Tibial nerve (tissue), 4 donors: Measurements from ENCODE around the gene THEMIS2. TPM values are rescaled to one million over a fixed set of nuclear protein-coding genes. Genes with fewer than 3 reads are reported as not detected.

ENCODE experiments used
- DNase-seq, 2 donors: peaks; one replicate each; pipeline ENCODE4 v3.0.0-alpha.2; 2019; ENCODE audit warnings: low spot score in 2 of 2
- H3K27ac ChIP-seq, 4 donors: fragments of 200-600 bp; sonication (generic) in 3 of 4; one replicate each; pipeline ENCODE4 v1.5.1; 2017 to 2019; ENCODE audit warnings: mild to moderate bottlenecking in 1 of 4
- H3K27me3 ChIP-seq, 2 donors: fragments of 200-600 bp; sonication (generic) in 1 of 2; one replicate each; pipeline versions ENCODE4 v1.5.1 to v1.6.0; 2017 to 2019
- H3K36me3 ChIP-seq, 3 donors: fragments of 200-600 bp; sonication (generic); one replicate each; pipeline ENCODE4 v1.5.1; 2018 to 2019
- H3K4me1 ChIP-seq, 4 donors: fragments of 200-600 bp; sonication (generic) in 3 of 4; one replicate each; pipeline ENCODE4 v1.5.1; 2017 to 2019
- H3K4me3 ChIP-seq, 4 donors: fragments of 200-600 bp; sonication (generic) in 3 of 4; one replicate each; pipeline ENCODE4 v1.5.1; 2017 to 2019; ENCODE audit warnings: mild to moderate bottlenecking in 1 of 4, moderate library complexity in 1 of 4
- H3K9me3 ChIP-seq, 4 donors: fragments of 200-600 bp; sonication (generic) in 3 of 4; one replicate each; pipeline ENCODE4 v1.5.1; 2017 to 2019
- EP300 ChIP-seq, 2 donors: sonication (generic); formaldehyde crosslinking; IDR thresholded peaks; one replicate each; pipeline ENCODE4 v1.6.1; 2017; ENCODE audit warnings: antibody characterized with exemption in 2 of 2, mild to moderate bottlenecking in 1 of 2
- POLR2A ChIP-seq, 2 donors: fragments of 450-650 bp; IDR thresholded peaks; one replicate each; pipeline ENCODE4 v1.6.1; 2017; ENCODE audit warnings: antibody characterized with exemption in 2 of 2, mild to moderate bottlenecking in 2 of 2, moderate library complexity in 2 of 2
- WGBS, 2 donors: methylation state at CpG; one replicate each; pipeline ENCODE4 v1.1.5; 2018; 5-methylcytosine and 5-hydroxymethylcytosine counted together
- total RNA-seq, 4 donors: library from RNA; depleted of rRNA; stranded (reverse); fragments of >200 nt; gene quantifications; one replicate each; pipeline ENCODE4 v1.1.0, GENCODE V29; 2016
- TF ChIP-seq, protein P1 (sequence below), 5 experiments: fragments of 200-600 bp in 3 of 5; fragments of 450-650 bp in 2 of 5; sonication (generic) in 3 of 5; IDR thresholded peaks; one replicate each; pipeline ENCODE4 v1.5.1; 2016 to 2019; ENCODE audit warnings: antibody characterized with exemption in 5 of 5, mild to moderate bottlenecking in 3 of 5, moderate library complexity in 2 of 5

THEMIS2 gene
- total RNA-seq, 4 donors from 2014 or later, result 13.2 to 50.7 (median 23.7) TPM

DNA sequence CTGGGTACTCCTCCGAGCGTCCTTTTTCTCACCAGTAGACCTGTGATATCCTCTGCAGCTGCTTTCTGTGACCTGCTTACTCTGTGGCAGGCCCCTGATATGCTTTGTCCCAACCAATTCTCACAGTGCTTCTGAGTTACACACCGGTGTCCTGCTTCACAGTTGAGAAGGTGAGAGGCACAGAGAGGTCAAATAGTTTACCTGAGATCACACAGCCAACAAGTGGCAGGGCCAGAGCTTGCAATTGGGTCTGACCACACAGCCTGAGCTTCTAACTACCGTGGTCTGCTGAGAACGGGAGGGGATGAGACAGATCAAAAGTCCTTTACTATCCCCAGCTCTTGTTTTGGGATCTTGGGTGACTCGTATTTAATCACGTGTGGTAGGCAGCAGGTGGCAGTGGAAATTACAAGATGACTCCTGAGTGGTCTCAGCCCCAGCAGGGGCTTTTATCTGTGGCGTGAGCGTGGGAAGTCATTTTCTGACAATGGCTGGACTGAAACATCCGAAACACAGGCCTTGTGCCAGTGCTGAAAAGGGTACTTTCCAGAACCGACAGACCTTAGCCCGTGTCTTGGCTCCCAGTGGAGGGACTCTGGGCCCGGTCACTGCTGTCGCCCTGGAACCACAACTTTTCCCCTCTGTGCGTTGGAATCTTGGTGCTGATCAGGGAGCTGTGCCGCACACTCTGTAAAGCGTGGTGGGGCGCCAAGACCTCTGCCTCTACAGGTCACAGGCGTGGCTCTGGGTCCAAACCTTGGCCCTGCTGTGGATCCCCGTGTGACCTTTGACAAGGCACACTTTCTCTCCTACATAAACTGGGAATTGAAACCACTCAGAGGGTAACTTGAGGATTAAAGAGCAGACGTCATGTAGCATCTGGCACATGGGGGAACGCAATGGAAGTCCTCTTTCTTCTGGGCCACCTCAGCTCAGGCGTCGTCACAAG, 11.9 kb downstream of the THEMIS2 start:
- TF ChIP-seq EP300 (IDR thresholded peaks at IDR 0.05) (no peak), POLR2A (IDR thresholded peaks at IDR 0.05) (no peak)
- TF ChIP-seq, protein P1, sequence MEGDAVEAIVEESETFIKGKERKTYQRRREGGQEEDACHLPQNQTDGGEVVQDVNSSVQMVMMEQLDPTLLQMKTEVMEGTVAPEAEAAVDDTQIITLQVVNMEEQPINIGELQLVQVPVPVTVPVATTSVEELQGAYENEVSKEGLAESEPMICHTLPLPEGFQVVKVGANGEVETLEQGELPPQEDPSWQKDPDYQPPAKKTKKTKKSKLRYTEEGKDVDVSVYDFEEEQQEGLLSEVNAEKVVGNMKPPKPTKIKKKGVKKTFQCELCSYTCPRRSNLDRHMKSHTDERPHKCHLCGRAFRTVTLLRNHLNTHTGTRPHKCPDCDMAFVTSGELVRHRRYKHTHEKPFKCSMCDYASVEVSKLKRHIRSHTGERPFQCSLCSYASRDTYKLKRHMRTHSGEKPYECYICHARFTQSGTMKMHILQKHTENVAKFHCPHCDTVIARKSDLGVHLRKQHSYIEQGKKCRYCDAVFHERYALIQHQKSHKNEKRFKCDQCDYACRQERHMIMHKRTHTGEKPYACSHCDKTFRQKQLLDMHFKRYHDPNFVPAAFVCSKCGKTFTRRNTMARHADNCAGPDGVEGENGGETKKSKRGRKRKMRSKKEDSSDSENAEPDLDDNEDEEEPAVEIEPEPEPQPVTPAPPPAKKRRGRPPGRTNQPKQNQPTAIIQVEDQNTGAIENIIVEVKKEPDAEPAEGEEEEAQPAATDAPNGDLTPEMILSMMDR (IDR thresholded peaks at IDR 0.05), result no peak
- Histone ChIP-seq H3K27me3 (no peaks in the 10 kb centered on the region), H3K36me3 (peaks cover 0 to 57% (median 0%) of the 10 kb centered on the region in 3 donors), H3K9me3 (no peaks in the 10 kb centered on the region), H3K4me1 (peaks cover 0 to 19% (median 0%) of the 10 kb centered on the region in 4 donors), H3K27ac (peak overlapping the region in 3 of 4 donors; percentile 63 to 82 (median 65)), H3K4me3 (no peak overlapping the region)
- no peak for DNase-seq
- 79 to 80% methylated on average over 24 of the region's 24 CpGs for WGBS, 2 donors

DNA sequence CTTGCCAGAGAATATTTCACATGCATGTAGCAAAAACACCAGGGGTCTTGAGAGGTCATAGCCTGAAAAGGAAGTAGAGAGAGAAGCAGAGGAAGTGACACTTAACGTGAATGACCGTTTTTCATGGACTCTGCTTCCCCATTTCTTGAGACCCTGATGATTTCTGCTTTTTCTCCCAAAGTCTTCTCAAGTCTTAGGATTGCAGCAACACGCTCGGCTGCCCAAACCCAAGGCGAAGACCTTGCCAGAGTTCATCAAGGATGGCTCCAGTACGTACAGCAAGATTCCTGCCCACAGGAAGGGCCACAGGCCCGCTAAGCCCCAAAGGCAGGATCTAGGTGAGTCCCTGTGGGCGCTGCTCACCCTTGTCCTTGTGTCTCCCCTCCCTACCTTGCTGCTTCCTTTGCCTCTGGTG, 12.8 kb downstream of the THEMIS2 start:
- no peak for DNase-seq
- peak in 1 of 2 donors; percentile 57 for TF ChIP-seq EP300 (IDR thresholded peaks at IDR 0.05)
- no peak for TF ChIP-seq POLR2A (IDR thresholded peaks at IDR 0.05)
- no peaks in the 10 kb centered on the region for H3K27me3 ChIP-seq
- no peak overlapping the region for H3K4me3 ChIP-seq
- H3K4me1 ChIP-seq, result peaks cover 0 to 19% (median 0%) of the 10 kb centered on the region in 4 donors
- H3K9me3 ChIP-seq, result no peaks in the 10 kb centered on the region
- peak overlapping the region in 3 of 4 donors; percentile 56 to 82 (median 63) for H3K27ac ChIP-seq
- 73 to 75% methylated on average over 8 of the region's 8 CpGs for WGBS, 2 donors
- H3K36me3 ChIP-seq, result peaks cover 0 to 65% (median 0%) of the 10 kb centered on the region in 3 donors

DNA sequence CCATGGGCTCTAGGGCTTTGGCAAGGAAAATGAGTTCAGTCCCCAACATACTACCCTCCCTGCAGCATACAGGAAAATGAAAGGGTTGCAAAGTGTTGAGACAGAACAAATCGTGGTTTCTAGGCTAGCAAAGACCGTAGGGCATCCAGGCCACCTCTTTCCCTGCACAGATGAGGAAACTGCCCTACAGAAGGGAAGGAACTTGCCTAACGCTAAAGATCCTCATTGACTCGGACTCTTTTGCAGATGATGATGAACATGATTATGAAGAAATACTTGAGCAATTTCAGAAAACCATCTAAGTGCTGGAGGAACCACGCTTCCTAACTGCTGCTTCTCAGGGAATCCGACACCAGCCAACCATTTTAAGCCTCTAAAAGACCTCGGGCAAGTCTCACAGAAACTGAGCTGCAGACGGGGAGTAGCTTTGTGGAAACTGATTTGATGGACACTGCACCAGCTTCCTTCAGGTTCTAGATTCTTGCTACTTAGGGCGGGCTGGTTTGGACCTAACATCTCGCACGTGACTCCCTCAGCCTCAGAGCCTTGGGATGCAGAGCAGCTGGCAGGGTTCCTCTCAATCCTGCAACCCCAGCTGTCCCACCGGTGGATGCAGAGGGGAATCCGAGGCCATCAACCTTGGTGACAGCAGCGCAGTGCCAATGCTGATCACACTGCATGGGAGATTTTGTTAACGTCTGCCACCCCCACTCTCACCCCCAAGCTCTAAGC, 13.4 kb downstream of the THEMIS2 start:
- Histone ChIP-seq H3K4me1 (peaks cover 0 to 20% (median 0%) of the 10 kb centered on the region in 4 donors), H3K36me3 (peaks cover 0 to 72% (median 0%) of the 10 kb centered on the region in 3 donors), H3K9me3 (no peaks in the 10 kb centered on the region), H3K27me3 (no peaks in the 10 kb centered on the region), H3K4me3 (no peak overlapping the region), H3K27ac (peak overlapping the region in 3 of 4 donors; percentile 60 to 82 (median 63))
- DNase-seq, result no peak
- WGBS, 2 donors, result 77 to 81% methylated on average over 15 of the region's 15 CpGs
- TF ChIP-seq POLR2A (IDR thresholded peaks at IDR 0.05), result peak in 1 of 2 donors; percentile 12
- TF ChIP-seq, protein P1 (IDR thresholded peaks at IDR 0.05), result no peak
- peak; percentile 57 to 69 for TF ChIP-seq EP300 (IDR thresholded peaks at IDR 0.05)

DNA sequence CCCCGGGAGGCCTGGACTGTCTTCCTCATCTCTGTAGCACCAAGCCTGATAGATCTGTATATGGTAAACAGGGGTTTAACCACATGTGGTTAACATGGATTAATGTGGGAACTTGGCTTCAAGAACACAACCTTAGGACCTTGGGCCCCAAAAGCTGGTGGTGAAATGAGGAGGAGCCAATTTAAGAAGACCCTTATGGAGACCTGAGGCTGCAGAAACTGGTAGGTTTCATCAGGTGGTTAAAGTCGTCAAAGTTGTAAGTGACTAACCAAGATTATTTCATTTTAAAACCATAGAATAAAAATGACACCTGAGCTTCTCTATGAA, 14.0 kb downstream of the THEMIS2 start:
- Histone ChIP-seq H3K27me3 (no peaks in the 10 kb centered on the region), H3K4me3 (no peak overlapping the region), H3K4me1 (peaks cover 0 to 24% (median 0%) of the 10 kb centered on the region in 4 donors), H3K9me3 (no peaks in the 10 kb centered on the region), H3K27ac (peak overlapping the region in 3 of 4 donors; percentile 60 to 65 (median 63)), H3K36me3 (peaks cover 0 to 77% (median 0%) of the 10 kb centered on the region in 3 donors)
- 82% methylated on average over 2 of the region's 2 CpGs for WGBS, 2 donors
- TF ChIP-seq EP300 (IDR thresholded peaks at IDR 0.05), result no peak
- TF ChIP-seq POLR2A (IDR thresholded peaks at IDR 0.05), result no peak
- TF ChIP-seq, protein P1 (IDR thresholded peaks at IDR 0.05), result no peak
- no peak for DNase-seq

DNA sequence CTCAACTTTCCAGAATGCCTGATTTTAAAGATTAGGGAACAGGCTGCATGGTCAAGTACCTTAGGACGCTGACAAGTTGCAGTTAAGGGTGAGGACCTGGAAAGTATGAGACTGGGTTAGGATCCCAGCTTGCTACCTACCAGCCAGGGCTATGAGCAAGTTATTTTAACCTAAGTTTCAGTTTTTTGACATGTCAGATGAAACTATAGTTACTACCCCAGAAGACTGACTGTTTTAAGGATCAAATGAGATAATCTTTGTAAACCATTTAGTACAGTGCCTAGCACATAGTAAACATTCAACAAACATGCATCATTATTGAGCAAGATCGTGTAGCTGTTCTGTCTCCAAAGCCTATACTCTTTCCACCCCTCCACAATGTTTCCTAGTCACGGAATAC, 14.4 kb downstream of the THEMIS2 start:
- WGBS, 2 donors, result 66 to 82% methylated on average over 3 of the region's 3 CpGs
- peak overlapping the region in 3 of 4 donors; percentile 60 to 65 (median 63) for H3K27ac ChIP-seq
- H3K4me1 ChIP-seq, result peaks cover 0 to 24% (median 0%) of the 10 kb centered on the region in 4 donors
- peaks cover 0 to 80% (median 0%) of the 10 kb centered on the region in 3 donors for H3K36me3 ChIP-seq
- H3K27me3 ChIP-seq, result no peaks in the 10 kb centered on the region
- H3K4me3 ChIP-seq, result no peak overlapping the region
- TF ChIP-seq POLR2A (IDR thresholded peaks at IDR 0.05) (no peak), EP300 (IDR thresholded peaks at IDR 0.05) (no peak)
- TF ChIP-seq, protein P1 (IDR thresholded peaks at IDR 0.05), result no peak
- no peaks in the 10 kb centered on the region for H3K9me3 ChIP-seq
- no peak for DNase-seq
